T-cell (primary cell): Measurements from ENCODE around the gene FAM124B. TPM values are rescaled to one million over a fixed set of nuclear protein-coding genes. Genes with fewer than 3 reads are reported as not detected.

ENCODE experiments used
- ATAC-seq, 4 experiments: fragments of 200-7000 bp in 3 of 4; fragments of 150-1000 bp in 1 of 4; cut with Tn5 transposase; replicated peaks in 1 of 4; 1 replicate in 3 of 4; 2 replicates in 1 of 4; pipeline ENCODE4 v1.10.0; 2021; ENCODE audit warnings: moderate library complexity in 3 of 4, mild to moderate bottlenecking in 2 of 4, moderate number of reproducible peaks in 1 of 4
- CTCF ChIA-PET, 2 donors: fragments of 300-600 bp; sonication (Branson Sonifier 250); formaldehyde crosslinking; loops; one replicate each; lab custom pipeline; 2022; ENCODE audit warnings: antibody characterized with exemption in 2 of 2; lab: Charles Lee
- POLR2A ChIA-PET, 2 donors: fragments of 300-600 bp; sonication (Branson Sonifier 250); formaldehyde crosslinking; loops; one replicate each; lab custom pipeline; 2022; ENCODE audit warnings: antibody characterized with exemption in 2 of 2; lab: Charles Lee
- DNase-seq, 35 experiments: peaks; one replicate each; pipeline versions ENCODE4 v3.0.0 to v3.0.0-alpha.2; 2013 to 2023
- H3K27ac ChIP-seq: one replicate; pipeline ENCODE4 v1.5.1; 2013; ENCODE audit warnings: low read length
- H3K27me3 ChIP-seq, 2 experiments: replicated peaks in 1 of 2; 1 replicate in 1 of 2; 2 replicates in 1 of 2; pipeline versions ENCODE4 v1.6.1 to v1.7.0; 2013; ENCODE audit warnings: low read length in 1 of 2, mixed read lengths in 1 of 2; ENCODE audit not compliant: control insufficient read depth in 2 of 2, insufficient read depth in 2 of 2; ENCODE audit errors: extremely low read depth in 1 of 2
- H3K36me3 ChIP-seq, 2 donors: 1 replicate in 1 of 2; 2 replicates in 1 of 2; pipeline versions ENCODE4 v1.6.1 to v1.7.0; 2013; ENCODE audit warnings: low read length in 1 of 2; ENCODE audit not compliant: control insufficient read depth in 2 of 2, insufficient read depth in 1 of 2; ENCODE audit errors: extremely low read depth in 1 of 2
- H3K4me1 ChIP-seq, 2 experiments: 1 replicate in 1 of 2; 2 replicates in 1 of 2; pipeline versions ENCODE4 v1.6.1 to v1.7.0; 2013; ENCODE audit warnings: low read length in 2 of 2, mixed read lengths in 1 of 2; ENCODE audit not compliant: insufficient read depth in 2 of 2, control insufficient read depth in 1 of 2; ENCODE audit errors: extremely low read depth in 1 of 2
- H3K4me3 ChIP-seq, 2 donors: 1 replicate in 1 of 2; 2 replicates in 1 of 2; pipeline versions ENCODE4 v1.5.1 to v1.7.0; 2013; ENCODE audit warnings: mild to moderate bottlenecking in 2 of 2, low read length in 1 of 2, moderate library complexity in 1 of 2; ENCODE audit not compliant: control insufficient read depth in 1 of 2; ENCODE audit errors: extremely low read depth in 1 of 2
- H3K9me3 ChIP-seq: 2 replicates; pipeline ENCODE4 v1.7.0; 2013
- H3K27ac Mint-ChIP-seq, 2 donors: one replicate each; pipeline ENCODE4 v1.8.0; 2020 to 2021; ENCODE audit warnings: mild to moderate bottlenecking in 2 of 2, mixed read lengths in 2 of 2
- H3K27me3 Mint-ChIP-seq, 2 donors: one replicate each; pipeline ENCODE4 v1.8.0; 2021 to 2022; ENCODE audit warnings: mixed read lengths in 2 of 2
- H3K36me3 Mint-ChIP-seq: one replicate; pipeline ENCODE4 v1.8.0; 2021; ENCODE audit warnings: mixed read lengths
- H3K4me1 Mint-ChIP-seq, 3 donors: one replicate each; pipeline ENCODE4 v1.8.0; 2020 to 2022; ENCODE audit warnings: mixed read lengths in 3 of 3, mild to moderate bottlenecking in 1 of 3
- H3K4me3 Mint-ChIP-seq, 3 donors: one replicate each; pipeline ENCODE4 v1.8.0; 2020 to 2022; ENCODE audit warnings: mild to moderate bottlenecking in 3 of 3, mixed read lengths in 3 of 3, moderate library complexity in 3 of 3
- H3K9me3 Mint-ChIP-seq, 3 donors: one replicate each; pipeline ENCODE4 v1.8.0; 2020 to 2022; ENCODE audit warnings: mixed read lengths in 3 of 3
- WGBS: methylation state at CpG from one replicate; pipeline ENCODE4 v1.1.5; 2013; ENCODE audit warnings: missing lambda C conversion rate; ENCODE audit not compliant: insufficient coverage; 5-methylcytosine and 5-hydroxymethylcytosine counted together
- total RNA-seq, 35 experiments: library from RNA in 6 of 35; stranded (reverse) in 6 of 35; fragments of 120-200 nt in 1 of 35; gene quantifications; one replicate each; pipeline versions ENCODE4 v1.2.1 to v1.2.4 and lab custom pipeline; 2013 to 2026

FAM124B gene
- total RNA-seq, 5 donors from 2014 or later (not counting 1 experiment from before 2014, with no cell fraction given) = 0.20 to 1.2 (median 0.76) TPM; not detected in 1

GRCh38 chr2:224328798-224329197 is 73.1 kb downstream of the FAM124B start:
- ATAC-seq (no peak), DNase-seq (no peak)
- WGBS = 68% methylated on average over 3 of the region's 3 CpGs
- ChIA-PET CTCF (interaction anchor here in 1 of 2 donors (0.6 kb wide), 1 partner anchor 134 kb away, joined by 5 read pairs; no protein-coding TSS in a partner anchor), POLR2A (no interaction called here)
- Histone ChIP-seq H3K4me3 (no peak overlapping the region), H3K4me1 (no peaks in the 10 kb centered on the region), H3K36me3 (no peaks in the 10 kb centered on the region), H3K27me3 (peaks cover 0 to 15% of the 10 kb centered on the region in 2 experiments), H3K27ac (no peak overlapping the region), H3K9me3 (no peaks in the 10 kb centered on the region)
- Mint-ChIP-seq H3K27ac (no peak overlapping the region), H3K36me3 (no peaks in the 10 kb centered on the region), H3K27me3 (peaks cover 18 to 24% of the 10 kb centered on the region in 2 donors), H3K4me1 (no peaks in the 10 kb centered on the region), H3K4me3 (no peak overlapping the region), H3K9me3 (no peaks in the 10 kb centered on the region)

Other genes starting within 250 kb of the FAM124B start
- gene CUL3, start 183.3 kb upstream of the FAM124B start, total RNA-seq = 10 to 100 TPM; 66.1 to 95.9 (median 82.7) TPM